Activated naive CD8-positive, alpha-beta T cell treated with anti-CD3 and anti-CD28 coated beads, Interleukin-2, amount 10 ng/mL, durations not matched to agents 7 days and 5 days (primary cell): ENCODE data around the gene SH3GL2. TPM values are rescaled to one million over a fixed set of nuclear protein-coding genes. Genes with fewer than 3 reads are reported as not detected.

Source experiments
- ATAC-seq: fragments of 150-1000 bp; cut with Tn5 transposase; one replicate; pipeline ENCODE4 v1.10.0; 2021; ENCODE audit warnings: low read depth, moderate library complexity
- POLR2A ChIA-PET: fragments of 350-600 bp; sonication (Branson Sonifier 250); formaldehyde crosslinking; loops from one replicate; lab custom pipeline; 2021; ENCODE audit warnings: antibody characterized with exemption; lab: Charles Lee
- DNase-seq: peaks from one replicate; pipeline ENCODE4 v3.0.0; 2021
- H3K27ac Mint-ChIP-seq: one replicate; pipeline ENCODE4 v1.8.0; 2022; ENCODE audit warnings: mild to moderate bottlenecking, mixed read lengths
- H3K27me3 Mint-ChIP-seq: one replicate; pipeline ENCODE4 v1.8.0; 2022; ENCODE audit warnings: mild to moderate bottlenecking, moderate library complexity, mixed read lengths
- H3K36me3 Mint-ChIP-seq: one replicate; pipeline ENCODE4 v1.8.0; 2021; ENCODE audit warnings: mild to moderate bottlenecking, mixed read lengths
- H3K4me1 Mint-ChIP-seq: one replicate; pipeline ENCODE4 v1.8.0; 2021; ENCODE audit warnings: mixed read lengths
- H3K4me3 Mint-ChIP-seq: one replicate; pipeline ENCODE4 v1.8.0; 2022; ENCODE audit warnings: mild to moderate bottlenecking, moderate library complexity, mixed read lengths
- H3K9me3 Mint-ChIP-seq: one replicate; pipeline ENCODE4 v1.8.0; 2021; ENCODE audit warnings: mixed read lengths
- total RNA-seq, 2 experiments: library from RNA; stranded (reverse); gene quantifications; one replicate each; pipeline ENCODE4 v1.2.3, GENCODE V29; 2021

The SH3GL2 gene
- total RNA-seq, 2 experiments from 2014 or later = not detected

- H3K4me1 Mint-ChIP-seq = no peaks in the 10 kb centered on the region
- no peak for ATAC-seq
- no peaks in the 10 kb centered on the region for H3K27me3 Mint-ChIP-seq
- POLR2A ChIA-PET = no interaction called here
- H3K27ac Mint-ChIP-seq = no peak overlapping the region
- no peaks in the 10 kb centered on the region for H3K36me3 Mint-ChIP-seq
- DNase-seq = no peak
- no peaks in the 10 kb centered on the region for H3K9me3 Mint-ChIP-seq
- no peak overlapping the region for H3K4me3 Mint-ChIP-seq
Observed at GRCh38 chr9:17622749-17623148, 43.9 kb downstream of the SH3GL2 start.

- ATAC-seq = no peak
- POLR2A ChIA-PET = no interaction called here
- Mint-ChIP-seq H3K4me1 (no peaks in the 10 kb centered on the region), H3K27ac (no peak overlapping the region), H3K4me3 (no peak overlapping the region), H3K36me3 (no peaks in the 10 kb centered on the region), H3K27me3 (no peaks in the 10 kb centered on the region), H3K9me3 (no peaks in the 10 kb centered on the region)
- no peak for DNase-seq
Observed at GRCh38 chr9:17623965-17624364, 45.1 kb downstream of the SH3GL2 start.

GRCh38 chr9:17624571-17624970, 45.7 kb downstream of the SH3GL2 start:
- no peak overlapping the region for H3K27ac Mint-ChIP-seq
- no peak for ATAC-seq
- H3K9me3 Mint-ChIP-seq = no peaks in the 10 kb centered on the region
- H3K27me3 Mint-ChIP-seq = no peaks in the 10 kb centered on the region
- H3K36me3 Mint-ChIP-seq = no peaks in the 10 kb centered on the region
- H3K4me1 Mint-ChIP-seq = no peaks in the 10 kb centered on the region
- POLR2A ChIA-PET = no interaction called here
- H3K4me3 Mint-ChIP-seq = no peak overlapping the region
- DNase-seq = no peak

- Mint-ChIP-seq H3K27ac (no peak overlapping the region), H3K4me1 (no peaks in the 10 kb centered on the region), H3K36me3 (no peaks in the 10 kb centered on the region), H3K9me3 (no peaks in the 10 kb centered on the region), H3K27me3 (no peaks in the 10 kb centered on the region), H3K4me3 (no peak overlapping the region)
- DNase-seq (no peak), ATAC-seq (no peak)
- POLR2A ChIA-PET = no interaction called here
Observed at GRCh38 chr9:17625644-17626388, 47.0 kb downstream of the SH3GL2 start.

- ATAC-seq (no peak), DNase-seq (no peak)
- no peak overlapping the region for H3K27ac Mint-ChIP-seq
- no peaks in the 10 kb centered on the region for H3K4me1 Mint-ChIP-seq
- H3K27me3 Mint-ChIP-seq = no peaks in the 10 kb centered on the region
- H3K4me3 Mint-ChIP-seq = no peak overlapping the region
- no peaks in the 10 kb centered on the region for H3K9me3 Mint-ChIP-seq
- POLR2A ChIA-PET = no interaction called here
- no peaks in the 10 kb centered on the region for H3K36me3 Mint-ChIP-seq
Observed at GRCh38 chr9:17627641-17628040, 48.8 kb downstream of the SH3GL2 start.

GRCh38 chr9:17628624-17629023, 49.8 kb downstream of the SH3GL2 start:
- Mint-ChIP-seq H3K4me1 (no peaks in the 10 kb centered on the region), H3K9me3 (no peaks in the 10 kb centered on the region), H3K27me3 (no peaks in the 10 kb centered on the region), H3K4me3 (no peak overlapping the region), H3K27ac (no peak overlapping the region), H3K36me3 (no peaks in the 10 kb centered on the region)
- ATAC-seq (no peak), DNase-seq (no peak)
- POLR2A ChIA-PET = no interaction called here

- ATAC-seq = no peak
- Mint-ChIP-seq H3K36me3 (no peaks in the 10 kb centered on the region), H3K4me3 (no peak overlapping the region), H3K9me3 (no peaks in the 10 kb centered on the region), H3K27me3 (no peaks in the 10 kb centered on the region), H3K4me1 (no peaks in the 10 kb centered on the region), H3K27ac (no peak overlapping the region)
- POLR2A ChIA-PET = no interaction called here
- DNase-seq = no peak
Observed at GRCh38 chr9:17630531-17630949, 51.7 kb downstream of the SH3GL2 start.

GRCh38 chr9:17631396-17631795, 52.5 kb downstream of the SH3GL2 start:
- no peaks in the 10 kb centered on the region for H3K4me1 Mint-ChIP-seq
- no peaks in the 10 kb centered on the region for H3K9me3 Mint-ChIP-seq
- DNase-seq = no peak
- H3K27ac Mint-ChIP-seq = no peak overlapping the region
- no peaks in the 10 kb centered on the region for H3K36me3 Mint-ChIP-seq
- H3K4me3 Mint-ChIP-seq = no peak overlapping the region
- POLR2A ChIA-PET = no interaction called here
- H3K27me3 Mint-ChIP-seq = no peaks in the 10 kb centered on the region
- ATAC-seq = no peak

GRCh38 chr9:17632994-17633393, 54.1 kb downstream of the SH3GL2 start:
- POLR2A ChIA-PET = no interaction called here
- DNase-seq (no peak), ATAC-seq (no peak)
- Mint-ChIP-seq H3K4me1 (no peaks in the 10 kb centered on the region), H3K36me3 (no peaks in the 10 kb centered on the region), H3K27ac (no peak overlapping the region), H3K9me3 (no peaks in the 10 kb centered on the region), H3K4me3 (no peak overlapping the region), H3K27me3 (no peaks in the 10 kb centered on the region)

GRCh38 chr9:17635115-17635890, 56.4 kb downstream of the SH3GL2 start:
- Mint-ChIP-seq H3K4me3 (no peak overlapping the region), H3K27ac (no peak overlapping the region), H3K9me3 (no peaks in the 10 kb centered on the region), H3K27me3 (no peaks in the 10 kb centered on the region), H3K4me1 (no peaks in the 10 kb centered on the region), H3K36me3 (no peaks in the 10 kb centered on the region)
- ATAC-seq = no peak
- DNase-seq = no peak
- POLR2A ChIA-PET = no interaction called here

- no peaks in the 10 kb centered on the region for H3K4me1 Mint-ChIP-seq
- no peak overlapping the region for H3K4me3 Mint-ChIP-seq
- H3K27me3 Mint-ChIP-seq = no peaks in the 10 kb centered on the region
- no peaks in the 10 kb centered on the region for H3K36me3 Mint-ChIP-seq
- POLR2A ChIA-PET = no interaction called here
- H3K27ac Mint-ChIP-seq = no peak overlapping the region
- no peaks in the 10 kb centered on the region for H3K9me3 Mint-ChIP-seq
- no peak for ATAC-seq
- DNase-seq = no peak
Observed at GRCh38 chr9:17636349-17636748, 57.5 kb downstream of the SH3GL2 start.

- DNase-seq (no peak), ATAC-seq (no peak)
- Mint-ChIP-seq H3K4me3 (no peak overlapping the region), H3K9me3 (no peaks in the 10 kb centered on the region), H3K27ac (no peak overlapping the region), H3K27me3 (no peaks in the 10 kb centered on the region), H3K36me3 (no peaks in the 10 kb centered on the region), H3K4me1 (no peaks in the 10 kb centered on the region)
- POLR2A ChIA-PET = no interaction called here
Observed at GRCh38 chr9:17636821-17637220, 58.0 kb downstream of the SH3GL2 start.

- Mint-ChIP-seq H3K4me3 (no peak overlapping the region), H3K27ac (no peak overlapping the region), H3K9me3 (no peaks in the 10 kb centered on the region), H3K36me3 (no peaks in the 10 kb centered on the region), H3K27me3 (no peaks in the 10 kb centered on the region), H3K4me1 (no peaks in the 10 kb centered on the region)
- POLR2A ChIA-PET = no interaction called here
- no peak for ATAC-seq
- DNase-seq = no peak
Observed at GRCh38 chr9:17637229-17637628, 58.4 kb downstream of the SH3GL2 start.

- H3K4me3 Mint-ChIP-seq = no peak overlapping the region
- ATAC-seq (no peak), DNase-seq (no peak)
- POLR2A ChIA-PET = no interaction called here
- H3K4me1 Mint-ChIP-seq = no peaks in the 10 kb centered on the region
- H3K27me3 Mint-ChIP-seq = no peaks in the 10 kb centered on the region
- H3K9me3 Mint-ChIP-seq = peaks cover 6% of the 10 kb centered on the region
- no peak overlapping the region for H3K27ac Mint-ChIP-seq
- H3K36me3 Mint-ChIP-seq = no peaks in the 10 kb centered on the region
Observed at GRCh38 chr9:17648516-17648915, 69.7 kb downstream of the SH3GL2 start.
